SK-N-MC (cell line): ENCODE data around the gene CSNK1E.

Experiments
- EZH2 ChIP-seq: fragments of 200-600 bp; sonication (generic); IDR thresholded peaks from one replicate; pipeline ENCODE4 v1.6.1; 2017; ENCODE audit warnings: antibody characterized with exemption
- FOXP2 ChIP-seq: optimal IDR thresholded peaks from 2 replicates; pipeline ENCODE3; 2011; ENCODE audit warnings: mild to moderate bottlenecking, moderate library complexity; ENCODE audit not compliant: insufficient read depth; ENCODE audit errors: extremely low read length, control extremely low read depth
- POLR2AphosphoS5 ChIP-seq: IDR thresholded peaks from 2 replicates; pipeline ENCODE4 v1.6.1; 2012; ENCODE audit warnings: mild to moderate bottlenecking, low read depth, low read length, borderline replicate concordance

GRCh38 chr22:38271927-38272372 lies 45.3 kb downstream of the CSNK1E start:
- TF ChIP-seq POLR2AphosphoS5 (no peak), EZH2 (no peak), FOXP2 (no peak)
